H1 (cell line): Measurements from ENCODE around the gene PRKAR1B. TPM values are rescaled to one million over a fixed set of nuclear protein-coding genes. Genes with fewer than 3 reads are reported as not detected.

Experiments
- CTCF ChIA-PET: fragments of 300-600 bp; sonication (Branson Sonifier 250); formaldehyde crosslinking; loops from one replicate; lab custom pipeline; 2021; ENCODE audit not compliant: partially characterized antibody; lab: Charles Lee
- POLR2A ChIA-PET: fragments of 300-600 bp; sonication (Branson Sonifier 250); formaldehyde crosslinking; loops from one replicate; lab custom pipeline; 2021; ENCODE audit warnings: inconsistent platforms; ENCODE audit not compliant: partially characterized antibody; lab: Charles Lee
- DNase-seq, 2 experiments: peaks; one replicate each; pipeline versions ENCODE4 v3.0.0 to v3.0.0-alpha.2; 2010 to 2022; ENCODE audit warnings: low spot score in 2 of 2, low read depth in 1 of 2, mixed read lengths in 1 of 2
- FAIRE-seq: peaks from 2 replicates; lab custom pipeline; 2011; peaks lifted over from hg19 to GRCh38; lab: Jason Lieb, UNC
- H2AFZ ChIP-seq: 2 replicates; pipeline ENCODE4 v1.8.1; 2012; ENCODE audit warnings: low read length, inconsistent platforms
- H2AK5ac ChIP-seq: 2 replicates; pipeline ENCODE4 v1.6.1; 2013; ENCODE audit warnings: low read depth, low read length
- H2BK120ac ChIP-seq: replicated peaks from 2 replicates; pipeline ENCODE3; 2013; ENCODE audit warnings: low read depth, low read length, inconsistent platforms
- H2BK12ac ChIP-seq: 2 replicates; pipeline ENCODE4 v1.6.1; 2013; ENCODE audit warnings: low read depth, low read length
- H2BK15ac ChIP-seq: 2 replicates; pipeline ENCODE4 v1.6.1; 2013; ENCODE audit warnings: low read length
- H2BK20ac ChIP-seq: 2 replicates; pipeline ENCODE4 v1.6.1; 2013; ENCODE audit warnings: low read length
- H2BK5ac ChIP-seq: 2 replicates; pipeline ENCODE4 v1.6.1; 2013; ENCODE audit warnings: low read depth, low read length
- H3K14ac ChIP-seq: 2 replicates; pipeline ENCODE4 v1.6.1; 2013; ENCODE audit warnings: inconsistent platforms; ENCODE audit not compliant: insufficient read length
- H3K18ac ChIP-seq: 2 replicates; pipeline ENCODE4 v1.6.1; 2013; ENCODE audit warnings: low read length; ENCODE audit errors: extremely low read depth
- H3K23ac ChIP-seq: 2 replicates; pipeline ENCODE4 v1.6.1; 2013; ENCODE audit warnings: inconsistent platforms; ENCODE audit not compliant: insufficient read length
- H3K23me2 ChIP-seq: 2 replicates; pipeline ENCODE4 v1.6.1; 2013; ENCODE audit warnings: low read depth, low read length
- H3K27ac ChIP-seq: 2 replicates; pipeline ENCODE4 v1.6.1; 2011; ENCODE audit warnings: low read depth, low read length, inconsistent platforms
- H3K27me3 ChIP-seq, 4 experiments: replicated peaks in 1 of 4; 1 replicate in 1 of 4; 2 replicates in 3 of 4; pipeline versions ENCODE4 v1.6.1 to v1.8.1; 2011 to 2013; ENCODE audit warnings: low read length in 3 of 4, mild to moderate bottlenecking in 3 of 4, inconsistent platforms in 2 of 4, mixed read lengths in 2 of 4, moderate library complexity in 1 of 4; ENCODE audit not compliant: control insufficient read depth in 3 of 4, insufficient read depth in 3 of 4; ENCODE audit errors: extremely low read depth in 1 of 4
- H3K36me3 ChIP-seq, 4 experiments: 2 replicates each; pipeline versions ENCODE4 v1.6.1 to v1.8.1; 2011 to 2013; ENCODE audit warnings: mild to moderate bottlenecking in 4 of 4, low read length in 3 of 4, moderate library complexity in 2 of 4, control low read depth in 1 of 4, inconsistent platforms in 1 of 4; ENCODE audit not compliant: insufficient read depth in 4 of 4, control insufficient read depth in 2 of 4
- H3K4ac ChIP-seq: replicated peaks from 2 replicates; pipeline ENCODE3; 2013; ENCODE audit warnings: low read length, low read depth, mixed read lengths, inconsistent platforms; ENCODE audit not compliant: insufficient read length
- H3K4me1 ChIP-seq, 4 experiments: replicated peaks in 1 of 4; 1 replicate in 1 of 4; 2 replicates in 3 of 4; pipeline versions ENCODE4 v1.6.1 to v1.8.1; 2011 to 2013; ENCODE audit warnings: low read length in 3 of 4, inconsistent platforms in 2 of 4, mixed read lengths in 1 of 4; ENCODE audit not compliant: insufficient read depth in 4 of 4, control insufficient read depth in 3 of 4
- H3K4me2 ChIP-seq, 2 experiments: 2 replicates each; pipeline versions ENCODE4 v1.6.1 to v1.8.1; 2011 to 2013; ENCODE audit warnings: low read depth in 2 of 2, low read length in 2 of 2, control low read depth in 1 of 2, inconsistent platforms in 1 of 2, mild to moderate bottlenecking in 1 of 2; ENCODE audit not compliant: insufficient read depth in 1 of 2
- H3K4me3 ChIP-seq, 4 experiments: fragments of 200-600, 300-600 bp in 1 of 4; sonication (generic), shearing (Covaris generic), sonication (Bioruptor Twin) in 1 of 4; 2 replicates each; pipeline versions ENCODE4 v1.5.1 to v1.8.1; 2011 to 2016; ENCODE audit warnings: low read length in 4 of 4, low read depth in 3 of 4, control low read depth in 2 of 4, inconsistent platforms in 2 of 4, mild to moderate bottlenecking in 2 of 4, mixed read lengths in 1 of 4, moderate library complexity in 1 of 4; ENCODE audit not compliant: insufficient read depth in 2 of 4; ENCODE audit errors: extremely low read depth in 1 of 4
- H3K56ac ChIP-seq: replicated peaks from 2 replicates; pipeline ENCODE3; 2013; ENCODE audit warnings: low read depth, mild to moderate bottlenecking, mixed read lengths, low read length, inconsistent platforms; ENCODE audit not compliant: insufficient read length
- H3K79me1 ChIP-seq: 2 replicates; pipeline ENCODE4 v1.6.1; 2013; ENCODE audit warnings: low read depth, low read length, control low read depth
- H3K79me2 ChIP-seq, 2 experiments: 2 replicates each; pipeline versions ENCODE4 v1.6.1 to v1.8.1; 2012 to 2013; ENCODE audit warnings: low read length in 2 of 2, mild to moderate bottlenecking in 2 of 2, inconsistent platforms in 1 of 2; ENCODE audit not compliant: insufficient read depth in 2 of 2, control insufficient read depth in 1 of 2
- H3K9ac ChIP-seq, 4 experiments: replicated peaks in 1 of 4; 1 replicate in 1 of 4; 2 replicates in 3 of 4; pipeline versions ENCODE4 v1.6.1 to v1.8.1; 2011 to 2013; ENCODE audit warnings: low read depth in 3 of 4, low read length in 3 of 4, control low read depth in 2 of 4, mild to moderate bottlenecking in 2 of 4, moderate library complexity in 2 of 4, inconsistent platforms in 1 of 4; ENCODE audit errors: extremely low read depth in 1 of 4
- H3K9me3 ChIP-seq, 2 experiments: 2 replicates each; pipeline versions ENCODE4 v1.6.1 to v1.8.1; 2012 to 2013; ENCODE audit warnings: mild to moderate bottlenecking in 2 of 2, moderate library complexity in 2 of 2, control low read depth in 1 of 2, inconsistent platforms in 1 of 2, low read depth in 1 of 2, low read length in 1 of 2, mixed read lengths in 1 of 2; ENCODE audit not compliant: insufficient read depth in 2 of 2
- H4K20me1 ChIP-seq, 2 experiments: replicated peaks in 1 of 2; 2 replicates each; pipeline versions ENCODE3 to v1.8.1; 2011 to 2013; ENCODE audit warnings: inconsistent platforms in 2 of 2, low read length in 2 of 2, mild to moderate bottlenecking in 1 of 2; ENCODE audit not compliant: insufficient read depth in 2 of 2, control insufficient read depth in 1 of 2
- H4K5ac ChIP-seq: 2 replicates; pipeline ENCODE4 v1.6.1; 2013; ENCODE audit warnings: low read length, low read depth, mixed read lengths, inconsistent platforms; ENCODE audit not compliant: insufficient read length
- H4K8ac ChIP-seq: 2 replicates; pipeline ENCODE4 v1.8.0; 2013; ENCODE audit warnings: mild to moderate bottlenecking, moderate library complexity, low read length, inconsistent platforms; ENCODE audit not compliant: insufficient read depth; ENCODE audit errors: extremely low read depth
- H4K91ac ChIP-seq: replicated peaks from 2 replicates; pipeline ENCODE3; 2013; ENCODE audit warnings: low read length, mixed read lengths, inconsistent platforms; ENCODE audit not compliant: insufficient read length
- BRCA1 ChIP-seq: IDR thresholded peaks from 2 replicates; pipeline ENCODE4 v1.6.1; 2012; ENCODE audit warnings: low read depth, low read length, improper control_type of control experiment
- CBX8 ChIP-seq: fragments of 300-800, 300-1000 bp; sonication (generic); IDR thresholded peaks from 2 replicates; pipeline ENCODE4 v1.7.1; 2016; ENCODE audit warnings: low read depth, low read length, borderline replicate concordance
- HDAC2 ChIP-seq, 2 experiments: fragments of 300-600 bp in 1 of 2; sonication (generic) in 1 of 2; IDR thresholded peaks; 2 replicates each; pipeline ENCODE4 v1.6.1; 2011 to 2012; ENCODE audit warnings: low read depth in 2 of 2, low read length in 2 of 2, mild to moderate bottlenecking in 2 of 2, moderate library complexity in 2 of 2, borderline replicate concordance in 1 of 2, inconsistent platforms in 1 of 2
- HDAC6 ChIP-seq: IDR thresholded peaks from one replicate; pipeline ENCODE4 v1.7.1; 2012; ENCODE audit warnings: low read depth, mild to moderate bottlenecking, inconsistent platforms, low read length, moderate library complexity
- RBBP5 ChIP-seq: IDR thresholded peaks from 2 replicates; pipeline ENCODE4 v1.7.1; 2012; ENCODE audit warnings: low read depth, mild to moderate bottlenecking, inconsistent platforms, low read length, moderate library complexity, borderline replicate concordance
- RNF2 ChIP-seq: fragments of 200-900, 300-1000 bp; sonication (generic); IDR thresholded peaks from 2 replicates; pipeline ENCODE4 v1.7.1; 2016; ENCODE audit warnings: borderline replicate concordance, low read depth, mild to moderate bottlenecking, antibody characterized with exemption, low read length; ENCODE audit not compliant: poor library complexity, severe bottlenecking; ENCODE audit errors: missing control alignments
- SUZ12 ChIP-seq: fragments of 200-600 bp; sonication (generic); IDR thresholded peaks from 2 replicates; pipeline ENCODE4 v1.6.1; 2012; ENCODE audit warnings: mild to moderate bottlenecking, inconsistent platforms, low read length, moderate library complexity, mixed read lengths
- WGBS, 2 experiments: shearing (Covaris generic) in 1 of 2; methylation state at CpG; one replicate each; pipeline versions ENCODE4 v1.1.6 to v1.1.7; 2013 to 2015; ENCODE audit warnings: low lambda C conversion rate in 2 of 2, mixed read lengths in 2 of 2, inconsistent platforms in 1 of 2, low coverage in 1 of 2, missing lambda C conversion rate in 1 of 2; ENCODE audit not compliant: insufficient replicate concordance in 2 of 2, insufficient coverage in 1 of 2, insufficient read length in 1 of 2; ENCODE audit errors: extremely low coverage in 1 of 2, missing lambda C conversion rate in 1 of 2; 5-methylcytosine and 5-hydroxymethylcytosine counted together
- polyA plus RNA-seq, 7 experiments: library from polyadenylated mRNA; depleted of rRNA in 3 of 7; stranded (reverse) in 5 of 7; unstranded in 2 of 7; fragments of >200 nt in 5 of 7; fragments of 200-250 nt in 2 of 7; gene quantifications; 1 replicate in 5 of 7; 2 replicates in 1 of 7; 4 replicates in 1 of 7; pipeline versions ENCODE4 v1.2.1 to v1.2.3, GENCODE V29; 2011 to 2013; ENCODE audit warnings: missing spikeins in 2 of 7, mixed read lengths in 2 of 7
- total RNA-seq: library from RNA; stranded (reverse); fragmentation: NEBNext Ultra II Directional; extraction: Animal tissue kit (Norgen Biotek cat#: 25700); gene quantifications from 2 replicates; pipeline ENCODE4 v1.2.1, GENCODE V29; 2021
- TF ChIP-seq, protein P1 (sequence below): IDR thresholded peaks from 2 replicates; pipeline ENCODE4 v1.6.1; 2011; ENCODE audit warnings: low read depth, mild to moderate bottlenecking, low read length; ENCODE audit not compliant: insufficient read depth

Gene PRKAR1B
- total and polyA plus RNA-seq, 2 of the 8 experiments (the other 6 are each of a cell fraction or from before 2014, with no cell fraction given): 12.3 to 55.7 TPM

DNA sequence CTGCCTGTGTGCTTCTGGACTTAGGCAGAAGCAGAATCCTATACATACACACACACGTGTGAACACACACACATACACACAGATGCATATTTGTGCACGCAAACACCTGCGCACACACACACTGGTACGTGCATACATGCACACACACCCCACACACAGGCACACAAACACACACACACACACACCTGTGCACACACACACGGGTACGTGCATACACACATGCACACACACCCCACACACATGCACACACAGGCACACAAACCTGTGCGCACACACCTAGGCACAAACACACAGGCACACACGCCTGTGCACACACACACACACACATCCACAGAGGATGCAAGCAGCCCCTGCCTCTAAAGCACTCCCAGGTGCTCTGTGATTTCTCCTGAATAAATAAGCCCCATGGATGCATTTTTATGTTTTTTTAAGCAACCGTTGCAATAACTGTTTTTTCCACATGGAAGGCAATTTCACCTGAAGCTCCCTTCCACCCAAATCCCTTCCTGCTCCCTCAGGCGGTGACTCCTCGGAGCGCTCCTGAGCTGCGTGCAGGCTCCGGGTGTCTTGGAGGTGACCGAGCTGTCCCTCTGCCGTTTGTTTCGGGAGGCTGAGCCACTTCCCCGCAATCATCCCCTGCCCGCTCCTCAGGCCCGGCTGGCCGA, 166.0 kb downstream of the PRKAR1B start:
- H3K9ac ChIP-seq: no peak overlapping the region
- TF ChIP-seq BRCA1: no peak
- TF ChIP-seq, protein P1, sequence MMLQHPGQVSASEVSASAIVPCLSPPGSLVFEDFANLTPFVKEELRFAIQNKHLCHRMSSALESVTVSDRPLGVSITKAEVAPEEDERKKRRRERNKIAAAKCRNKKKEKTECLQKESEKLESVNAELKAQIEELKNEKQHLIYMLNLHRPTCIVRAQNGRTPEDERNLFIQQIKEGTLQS: no peak
- TF ChIP-seq HDAC2 (IDR thresholded peaks at IDR 0.05; ENCODE audit: borderline replicate concordance in 1 of 2, low read depth in 2 of 2, low read length in 2 of 2): no peak
- TF ChIP-seq SUZ12: no peak
- TF ChIP-seq CBX8: no peak
- no peak for TF ChIP-seq RNF2
- no peak for TF ChIP-seq RBBP5
- no peak for TF ChIP-seq HDAC6

More for the DNA sequence above, 166.0 kb downstream of the PRKAR1B start:
- peaks cover 3% of the 10 kb centered on the region; the same call in 1 of the 2 replicates for H3K23me2 ChIP-seq
- no peak overlapping the region for H3K23ac ChIP-seq
- no peak overlapping the region for H3K27ac ChIP-seq
- whole genome bisulfite sequencing, 2 experiments: 93% methylated on average over 19 of the region's 21 CpGs; no CpG with 5 or more reads in 1 of the 2 experiments
- H3K9me3 ChIP-seq: peaks cover 0 to 5% of the 10 kb centered on the region in 2 experiments; a peak in 1 of 4 replicates
- no peak overlapping the region for H3K4me2 ChIP-seq
- no peaks in the 10 kb centered on the region for H3K36me3 ChIP-seq
- POLR2A ChIA-PET: no interaction called here
- H3K18ac ChIP-seq: peak overlapping the region; percentile 3; the same call in 1 of the 2 replicates
- no peak overlapping the region for H2AFZ ChIP-seq
- no peaks in the 10 kb centered on the region; a peak in 1 of 4 replicates for H3K79me2 ChIP-seq
- no peak overlapping the region for H2BK20ac ChIP-seq
- no peak overlapping the region for H2BK15ac ChIP-seq
- H4K8ac ChIP-seq: 0 out of 2 replicates have a peak overlapping the region, but pooled peaks have one; percentile 8
- H3K79me1 ChIP-seq: 0 out of 2 replicates have a peak, but pooled peaks cover 4% of the 10 kb centered on the region
- H3K4ac ChIP-seq: no peak overlapping the region
- H4K20me1 ChIP-seq: peaks cover 3 to 8% of the 10 kb centered on the region in 2 experiments
- FAIRE-seq (no peak), DNase-seq (no peak)
- peak overlapping the region; percentile 69 for H2BK5ac ChIP-seq
- no peak overlapping the region for H2BK12ac ChIP-seq
- H4K91ac ChIP-seq: peak overlapping the region; percentile 53
- no peak overlapping the region for H3K4me3 ChIP-seq
- H3K14ac ChIP-seq: no peak overlapping the region
- CTCF ChIA-PET: interaction anchor here (0.6 kb wide), 1 partner anchor 262 kb away, joined by 3 read pairs; no protein-coding TSS in a partner anchor
- H2AK5ac ChIP-seq: peak overlapping the region; percentile 84
- H3K27me3 ChIP-seq: no peaks in the 10 kb centered on the region
- no peak overlapping the region for H2BK120ac ChIP-seq
- H4K5ac ChIP-seq: no peak overlapping the region
- no peak overlapping the region for H3K56ac ChIP-seq
- peaks cover 0 to 4% (median under 1%) of the 10 kb centered on the region in 4 experiments; a peak in 1 of 7 replicates for H3K4me1 ChIP-seq
